ENCODE data around the gene AP3M1.

AP3M1 gene

GRCh38 chr10:74114041-74114448, 36.6 kb downstream of the AP3M1 start:
- no peak for TF ChIP-seq CTCF (IDR thresholded peaks at IDR 0.05; ENCODE audit: insufficient read depth, low read depth, low read length, missing control alignments)
- DNase-seq (ENCODE audit: low read depth) = no peak
- H3K4me3 ChIP-seq (ENCODE audit: low read depth, low read length) = no peak overlapping the region

- TF ChIP-seq CTCF (IDR thresholded peaks at IDR 0.05; ENCODE audit: insufficient read depth, low read depth, low read length, missing control alignments) = no peak
- no peak overlapping the region for H3K4me3 ChIP-seq (ENCODE audit: low read depth, low read length)
- DNase-seq (ENCODE audit: low read depth) = no peak
Measured at GRCh38 chr10:74113546-74113945, 37.1 kb downstream of the AP3M1 start.

GRCh38 chr10:74111799-74112198, 38.8 kb downstream of the AP3M1 start:
- H3K4me3 ChIP-seq (ENCODE audit: low read depth, low read length) = no peak overlapping the region
- DNase-seq (ENCODE audit: low read depth) = no peak
- TF ChIP-seq CTCF (IDR thresholded peaks at IDR 0.05; ENCODE audit: insufficient read depth, low read depth, low read length, missing control alignments) = no peak

- DNase-seq (ENCODE audit: low read depth) = no peak
- H3K4me3 ChIP-seq (ENCODE audit: low read depth, low read length) = no peak overlapping the region
- no peak for TF ChIP-seq CTCF (IDR thresholded peaks at IDR 0.05; ENCODE audit: insufficient read depth, low read depth, low read length, missing control alignments)
Measured at GRCh38 chr10:74110120-74110519, 40.5 kb downstream of the AP3M1 start.

GRCh38 chr10:74109452-74109851, 41.2 kb downstream of the AP3M1 start:
- TF ChIP-seq CTCF (IDR thresholded peaks at IDR 0.05; ENCODE audit: insufficient read depth, low read depth, low read length, missing control alignments) = no peak
- no peak overlapping the region for H3K4me3 ChIP-seq (ENCODE audit: low read depth, low read length)
- no peak for DNase-seq (ENCODE audit: low read depth)

- H3K4me3 ChIP-seq (ENCODE audit: low read depth, low read length) = no peak overlapping the region
- no peak for DNase-seq (ENCODE audit: low read depth)
- no peak for TF ChIP-seq CTCF (IDR thresholded peaks at IDR 0.05; ENCODE audit: insufficient read depth, low read depth, low read length, missing control alignments)
Measured at GRCh38 chr10:74107391-74107790, 43.2 kb downstream of the AP3M1 start.

- no peak for DNase-seq (ENCODE audit: low read depth)
- TF ChIP-seq CTCF (IDR thresholded peaks at IDR 0.05; ENCODE audit: insufficient read depth, low read depth, low read length, missing control alignments) = no peak
- no peak overlapping the region for H3K4me3 ChIP-seq (ENCODE audit: low read depth, low read length)
Measured at GRCh38 chr10:74104996-74105395, 45.6 kb downstream of the AP3M1 start.

All from GM12865 (cell line).